ENCODE measurements around the gene OGFOD3.

DNA sequence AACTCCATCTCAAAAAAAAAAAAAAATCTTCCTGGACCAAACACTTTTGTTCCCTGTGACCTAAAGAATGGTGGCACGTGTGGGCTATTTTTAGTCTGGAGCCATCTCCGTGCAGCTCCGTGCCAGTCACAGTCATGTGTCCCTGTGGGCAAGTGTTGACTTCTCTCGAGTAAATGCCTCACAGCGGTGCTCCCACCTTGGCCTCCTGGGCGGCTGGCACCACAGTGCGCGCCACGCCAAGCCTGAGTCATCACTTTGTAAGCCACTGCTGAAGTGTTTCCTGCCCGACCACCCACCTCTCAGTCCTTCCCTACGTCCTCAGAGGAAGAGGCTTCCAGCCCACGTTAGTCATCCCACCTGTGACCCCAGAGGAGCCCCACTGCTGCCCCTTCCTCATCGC, 11.1 kb downstream of the OGFOD3 start:
- no peak for TF ChIP-seq MYC (IDR thresholded peaks at IDR 0.05; ENCODE audit: low read depth, low read length)
- TF ChIP-seq, protein P1, sequence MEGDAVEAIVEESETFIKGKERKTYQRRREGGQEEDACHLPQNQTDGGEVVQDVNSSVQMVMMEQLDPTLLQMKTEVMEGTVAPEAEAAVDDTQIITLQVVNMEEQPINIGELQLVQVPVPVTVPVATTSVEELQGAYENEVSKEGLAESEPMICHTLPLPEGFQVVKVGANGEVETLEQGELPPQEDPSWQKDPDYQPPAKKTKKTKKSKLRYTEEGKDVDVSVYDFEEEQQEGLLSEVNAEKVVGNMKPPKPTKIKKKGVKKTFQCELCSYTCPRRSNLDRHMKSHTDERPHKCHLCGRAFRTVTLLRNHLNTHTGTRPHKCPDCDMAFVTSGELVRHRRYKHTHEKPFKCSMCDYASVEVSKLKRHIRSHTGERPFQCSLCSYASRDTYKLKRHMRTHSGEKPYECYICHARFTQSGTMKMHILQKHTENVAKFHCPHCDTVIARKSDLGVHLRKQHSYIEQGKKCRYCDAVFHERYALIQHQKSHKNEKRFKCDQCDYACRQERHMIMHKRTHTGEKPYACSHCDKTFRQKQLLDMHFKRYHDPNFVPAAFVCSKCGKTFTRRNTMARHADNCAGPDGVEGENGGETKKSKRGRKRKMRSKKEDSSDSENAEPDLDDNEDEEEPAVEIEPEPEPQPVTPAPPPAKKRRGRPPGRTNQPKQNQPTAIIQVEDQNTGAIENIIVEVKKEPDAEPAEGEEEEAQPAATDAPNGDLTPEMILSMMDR (IDR thresholded peaks at IDR 0.05; ENCODE audit: low read depth, low read length): no peak
